Pons (tissue), 1 donor: ENCODE results near the gene SMYD1.

Experiments
- DNase-seq: peaks from one replicate; pipeline ENCODE4 v3.0.0-alpha.2; 2016; ENCODE audit warnings: low spot score

The SMYD1 gene

DNA sequence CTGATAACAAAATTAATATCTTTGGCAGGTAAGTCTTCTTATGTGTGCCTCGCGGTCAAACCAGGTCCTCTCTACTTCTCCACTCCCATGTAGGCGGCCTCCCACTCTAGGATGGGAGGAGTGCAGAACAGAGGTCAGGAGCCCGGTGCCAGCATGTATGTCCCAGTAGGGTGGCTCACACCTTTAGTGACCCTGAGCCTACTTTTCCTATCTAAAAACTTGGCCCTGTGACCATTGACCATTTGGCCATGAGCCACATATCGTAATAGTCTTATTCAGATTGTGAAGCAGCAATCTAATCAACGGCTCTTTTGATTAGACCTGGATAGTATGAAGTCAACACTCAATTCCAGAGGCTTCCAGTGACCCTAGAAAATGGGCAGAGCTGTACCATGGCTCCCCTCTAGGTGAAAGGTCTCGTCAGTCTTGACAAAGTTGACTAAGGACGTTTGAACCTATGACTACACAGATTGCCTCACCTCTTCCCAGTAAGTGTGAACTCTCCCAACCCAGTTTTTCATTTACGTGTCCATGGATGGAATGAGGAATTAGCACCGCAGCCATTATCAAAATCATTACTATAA lies 77.4 kb downstream of the SMYD1 start:
- no peak for DNase-seq

- no peak for DNase-seq
Observed at GRCh38 chr2:88146590-88146989, 79.0 kb downstream of the SMYD1 start.

- no peak for DNase-seq
Observed at GRCh38 chr2:88147145-88147544, 79.5 kb downstream of the SMYD1 start.

GRCh38 chr2:88148929-88149438 lies 81.4 kb downstream of the SMYD1 start:
- no peak for DNase-seq

DNA sequence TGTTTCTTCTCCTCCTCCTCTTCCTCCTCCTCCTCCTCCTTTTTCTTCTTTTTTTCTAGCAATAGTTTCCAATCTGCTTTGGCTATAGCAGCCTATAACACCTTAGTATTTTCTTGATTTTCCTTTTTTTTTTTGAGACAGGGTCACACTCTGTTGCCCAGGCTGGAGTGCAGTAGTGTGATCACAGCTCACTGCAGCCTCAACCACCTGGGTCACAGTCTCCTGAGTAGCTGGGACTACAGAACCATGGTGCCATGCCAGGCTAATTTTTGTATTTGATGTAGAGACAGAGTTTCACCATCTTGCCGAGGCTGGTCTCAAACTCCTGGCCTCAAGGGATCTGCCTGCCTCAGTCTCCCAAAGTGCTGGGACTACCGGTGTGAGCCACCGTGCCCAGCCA lies 91.9 kb downstream of the SMYD1 start:
- no peak for DNase-seq

DNA sequence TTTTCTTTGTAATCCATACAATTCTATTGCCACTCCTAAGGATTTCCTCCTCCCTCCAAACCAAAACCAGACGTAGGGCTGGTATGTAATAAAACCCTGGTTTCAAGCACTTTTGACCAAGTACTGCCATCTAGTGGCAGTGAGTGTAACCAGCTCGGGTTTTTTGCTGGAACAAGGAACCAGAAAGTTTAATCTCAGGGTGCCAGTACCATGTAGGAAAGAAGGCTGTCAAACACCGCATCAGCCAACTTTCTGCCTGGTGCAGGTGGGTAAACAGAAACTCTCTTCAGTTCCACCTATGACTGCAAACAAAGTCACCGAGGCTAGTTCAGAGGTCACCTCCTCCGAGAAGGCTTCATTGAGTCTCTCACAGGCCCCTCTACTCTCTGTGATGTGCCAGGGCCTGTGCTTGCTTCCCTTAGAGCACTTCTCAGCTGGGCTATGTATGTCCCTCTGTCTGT lies 92.4 kb downstream of the SMYD1 start:
- peak; percentile 90 for DNase-seq

- no peak for DNase-seq
Observed at GRCh38 chr2:88160517-88160916, 92.9 kb downstream of the SMYD1 start.

GRCh38 chr2:88161446-88162244 lies 94.0 kb downstream of the SMYD1 start:
- no peak for DNase-seq
